Endothelial cell (in vitro differentiated cells): ENCODE measurements around the gene ZNF785. TPM values are rescaled to one million over a fixed set of nuclear protein-coding genes. Genes with fewer than 3 reads are reported as not detected.

Source experiments
- DNase-seq: peaks from one replicate; pipeline ENCODE4 v3.0.0; 2021; ENCODE audit warnings: low spot score
- H3K27ac Mint-ChIP-seq: one replicate; pipeline ENCODE4 v1.8.0; 2021; ENCODE audit warnings: mixed read lengths, inconsistent platforms; ENCODE audit not compliant: unreplicated experiment
- H3K27me3 Mint-ChIP-seq: one replicate; pipeline ENCODE4 v1.8.0; 2021; ENCODE audit warnings: mild to moderate bottlenecking, moderate library complexity, mixed read lengths, inconsistent platforms; ENCODE audit not compliant: unreplicated experiment
- H3K36me3 Mint-ChIP-seq: one replicate; pipeline ENCODE4 v1.8.0; 2021; ENCODE audit warnings: mild to moderate bottlenecking, low read depth, mixed read lengths, inconsistent platforms; ENCODE audit not compliant: unreplicated experiment
- H3K4me1 Mint-ChIP-seq: one replicate; pipeline ENCODE4 v1.8.0; 2021; ENCODE audit warnings: mild to moderate bottlenecking, mixed read lengths, inconsistent platforms; ENCODE audit not compliant: unreplicated experiment
- H3K4me3 Mint-ChIP-seq: one replicate; pipeline ENCODE4 v1.8.0; 2021; ENCODE audit warnings: mild to moderate bottlenecking, mixed read lengths, inconsistent platforms; ENCODE audit not compliant: unreplicated experiment
- H3K9me3 Mint-ChIP-seq: one replicate; pipeline ENCODE4 v1.8.0; 2021; ENCODE audit warnings: mixed read lengths, inconsistent platforms; ENCODE audit not compliant: unreplicated experiment
- CTCF ChIP-seq: fragments of 200-600 bp; sonication (generic); IDR thresholded peaks from one replicate; pipeline ENCODE4 v1.5.0; 2021; ENCODE audit warnings: antibody characterized with exemption; ENCODE audit not compliant: unreplicated experiment
- total RNA-seq: library from RNA; stranded (reverse); fragmentation: NEBNext Ultra II Directional; extraction: Animal tissue kit (Norgen Biotek cat#: 25700); gene quantifications from one replicate; pipeline ENCODE4 v1.2.1, GENCODE V29; 2021; ENCODE audit not compliant: unreplicated experiment

Gene ZNF785
- total RNA-seq, 1 donor from 2014 or later = 33.5 TPM

- Mint-ChIP-seq H3K27ac (peak overlapping the region; percentile 78), H3K4me3 (no peak overlapping the region), H3K27me3 (peaks cover 8% of the 10 kb centered on the region), H3K36me3 (peaks cover 5% of the 10 kb centered on the region), H3K9me3 (no peaks in the 10 kb centered on the region), H3K4me1 (peaks cover 22% of the 10 kb centered on the region)
- no peak for DNase-seq
- no peak for TF ChIP-seq CTCF
Measured at GRCh38 chr16:30562021-30562420, 23.5 kb downstream of the ZNF785 start.

DNA sequence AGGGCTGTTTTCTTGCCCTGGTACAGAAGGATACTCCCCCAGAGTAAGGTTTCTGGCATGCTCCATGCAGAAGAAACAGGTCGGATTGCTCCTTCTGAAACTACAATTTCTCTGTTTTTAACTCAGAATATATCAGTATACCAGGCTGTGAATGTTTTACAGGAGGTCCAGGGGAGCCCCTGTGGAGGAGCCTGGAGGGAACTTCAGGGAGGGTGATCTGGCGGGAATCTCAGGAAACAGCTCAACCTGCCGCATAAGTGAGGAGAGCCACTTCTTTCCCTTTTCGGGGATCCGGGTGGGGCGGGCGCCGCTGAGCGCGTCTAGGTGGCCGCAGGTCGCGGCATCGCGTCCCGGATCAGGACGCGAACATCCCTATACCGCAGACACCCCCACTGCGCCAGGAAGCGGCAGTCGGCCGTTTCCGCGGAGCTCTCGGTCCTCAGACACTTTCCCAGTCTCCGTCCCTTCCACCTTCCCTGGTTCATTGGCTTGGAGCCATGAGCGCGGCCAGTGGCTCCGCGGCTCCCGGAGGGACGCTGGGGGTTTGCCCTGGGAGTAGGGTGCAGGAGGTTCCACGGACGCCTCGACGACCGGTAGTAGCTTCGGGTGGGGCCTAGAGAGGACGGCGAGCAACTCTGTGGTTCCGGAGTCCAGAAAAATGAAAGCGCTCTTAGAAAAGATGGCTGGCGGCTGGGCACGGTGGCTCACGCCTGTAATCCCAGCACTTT, 24.2 kb downstream of the ZNF785 start:
- peak; percentile 28 for DNase-seq
- TF ChIP-seq CTCF = no peak
- no peaks in the 10 kb centered on the region for H3K9me3 Mint-ChIP-seq
- H3K36me3 Mint-ChIP-seq = peaks cover 2% of the 10 kb centered on the region
- peak overlapping the region; percentile 29 for H3K4me3 Mint-ChIP-seq
- H3K27me3 Mint-ChIP-seq = peaks cover 2% of the 10 kb centered on the region
- H3K4me1 Mint-ChIP-seq = peaks cover 16% of the 10 kb centered on the region
- peak overlapping the region; percentile 84 for H3K27ac Mint-ChIP-seq

GRCh38 chr16:30559690-30560089, 25.8 kb downstream of the ZNF785 start:
- Mint-ChIP-seq H3K27me3 (peaks cover 5% of the 10 kb centered on the region), H3K36me3 (peaks cover 5% of the 10 kb centered on the region), H3K4me1 (peaks cover 18% of the 10 kb centered on the region), H3K27ac (peak overlapping the region; percentile 0), H3K4me3 (no peak overlapping the region), H3K9me3 (no peaks in the 10 kb centered on the region)
- TF ChIP-seq CTCF = no peak
- DNase-seq = no peak

GRCh38 chr16:30558789-30559377, 26.6 kb downstream of the ZNF785 start:
- no peaks in the 10 kb centered on the region for H3K9me3 Mint-ChIP-seq
- no peak for TF ChIP-seq CTCF
- peaks cover 23% of the 10 kb centered on the region for H3K4me1 Mint-ChIP-seq
- DNase-seq = no peak
- peak overlapping the region; percentile 89 for H3K4me3 Mint-ChIP-seq
- H3K36me3 Mint-ChIP-seq = peaks cover 9% of the 10 kb centered on the region
- H3K27me3 Mint-ChIP-seq = peaks cover 10% of the 10 kb centered on the region
- H3K27ac Mint-ChIP-seq = peak overlapping the region; percentile 92
